CD4-positive, alpha-beta T cell (primary cell): ENCODE results near the gene ZHX3. TPM values are rescaled to one million over a fixed set of nuclear protein-coding genes. Genes with fewer than 3 reads are reported as not detected.

Experiments used
- ATAC-seq: fragments of 200-7000 bp; cut with Tn5 transposase; one replicate; pipeline ENCODE4 v1.10.0; 2022; ENCODE audit warnings: mild to moderate bottlenecking; ENCODE audit not compliant: poor library complexity
- CTCF ChIA-PET: fragments of 350-600 bp; sonication (Branson Sonifier 250); formaldehyde crosslinking; loops from one replicate; lab custom pipeline; 2021; ENCODE audit warnings: antibody characterized with exemption, inconsistent platforms; lab: Charles Lee
- POLR2A ChIA-PET: fragments of 350-600 bp; sonication (Branson Sonifier 250); formaldehyde crosslinking; loops from one replicate; lab custom pipeline; 2021; ENCODE audit warnings: antibody characterized with exemption, inconsistent platforms; lab: Charles Lee
- DNase-seq, 14 experiments: peaks; one replicate each; pipeline ENCODE4 v3.0.0-alpha.2; 2013 to 2020; ENCODE audit warnings: mixed read lengths in 2 of 14
- H3K27ac ChIP-seq, 2 donors: one replicate each; pipeline versions ENCODE4 v1.5.1 to v1.7.0; 2013; ENCODE audit warnings: low read length in 2 of 2, low read depth in 1 of 2, mild to moderate bottlenecking in 1 of 2
- H3K27me3 ChIP-seq, 2 experiments: 1 replicate in 1 of 2; 2 replicates in 1 of 2; pipeline versions ENCODE4 v1.6.1 to v1.7.0; 2013; ENCODE audit warnings: low read length in 2 of 2, control low read depth in 1 of 2, mild to moderate bottlenecking in 1 of 2, moderate library complexity in 1 of 2; ENCODE audit not compliant: insufficient read depth in 2 of 2, control insufficient read depth in 1 of 2
- H3K36me3 ChIP-seq: one replicate; pipeline ENCODE4 v1.6.1; 2013; ENCODE audit warnings: low read length, control low read depth; ENCODE audit not compliant: insufficient read depth
- H3K4me1 ChIP-seq: one replicate; pipeline ENCODE4 v1.6.1; 2013; ENCODE audit warnings: low read length, control low read depth; ENCODE audit not compliant: insufficient read depth
- H3K4me3 ChIP-seq: one replicate; pipeline ENCODE4 v1.5.1; 2013; ENCODE audit warnings: mild to moderate bottlenecking, low read length, moderate library complexity
- H3K9me3 ChIP-seq, 2 experiments: 1 replicate in 1 of 2; 2 replicates in 1 of 2; pipeline versions ENCODE4 v1.6.1 to v1.7.0; 2013; ENCODE audit warnings: low read length in 2 of 2, mild to moderate bottlenecking in 2 of 2, control low read depth in 1 of 2, moderate library complexity in 1 of 2; ENCODE audit not compliant: control insufficient read depth in 1 of 2, insufficient read depth in 1 of 2
- H3K27ac Mint-ChIP-seq: one replicate; pipeline ENCODE4 v1.8.0; 2020; ENCODE audit warnings: mixed read lengths
- H3K27me3 Mint-ChIP-seq: one replicate; pipeline ENCODE4 v1.8.0; 2021; ENCODE audit warnings: mixed read lengths
- H3K36me3 Mint-ChIP-seq: one replicate; pipeline ENCODE4 v1.8.0; 2021; ENCODE audit warnings: low read depth, mixed read lengths
- H3K4me1 Mint-ChIP-seq: one replicate; pipeline ENCODE4 v1.8.0; 2021; ENCODE audit warnings: low read depth, mixed read lengths
- H3K4me3 Mint-ChIP-seq: one replicate; pipeline ENCODE4 v1.8.0; 2020; ENCODE audit warnings: mild to moderate bottlenecking, mixed read lengths
- H3K9me3 Mint-ChIP-seq: one replicate; pipeline ENCODE4 v1.8.0; 2020; ENCODE audit warnings: mixed read lengths
- intact Hi-C, 2 experiments: fragments of 100-400 bp; cut with DNase I in 1 of 2; cut with micrococcal nuclease in 1 of 2; formaldehyde crosslinking; loops; one replicate each; pipeline versions ENCODE4 v1.15.1 to v1.9.0; 2023 to 2025; cut with DNase I, micrococcal nuclease
- microRNA-seq: library from miRNA; unstranded; fragments of <30 nt; microRNA quantifications from one replicate; pipeline ENCODE4 v1.2.0, GENCODE V29; 2021; ENCODE audit warnings: borderline microRNAs expressed, borderline replicate concordance
- total RNA-seq, 174 experiments: library from RNA in 2 of 174; stranded (reverse) in 2 of 174; gene quantifications; one replicate each; pipeline ENCODE4 v1.2.3 and lab custom pipeline; 2021 to 2026
- TF ChIP-seq, protein P1 (sequence below): fragments of 200-600 bp; IDR thresholded peaks from one replicate; pipeline ENCODE4 v1.8.0; 2022; ENCODE audit warnings: antibody characterized with exemption, mild to moderate bottlenecking

Gene ZHX3
- total RNA-seq, 2 experiments from 2014 or later = 6.6 to 7.6 TPM

DNA sequence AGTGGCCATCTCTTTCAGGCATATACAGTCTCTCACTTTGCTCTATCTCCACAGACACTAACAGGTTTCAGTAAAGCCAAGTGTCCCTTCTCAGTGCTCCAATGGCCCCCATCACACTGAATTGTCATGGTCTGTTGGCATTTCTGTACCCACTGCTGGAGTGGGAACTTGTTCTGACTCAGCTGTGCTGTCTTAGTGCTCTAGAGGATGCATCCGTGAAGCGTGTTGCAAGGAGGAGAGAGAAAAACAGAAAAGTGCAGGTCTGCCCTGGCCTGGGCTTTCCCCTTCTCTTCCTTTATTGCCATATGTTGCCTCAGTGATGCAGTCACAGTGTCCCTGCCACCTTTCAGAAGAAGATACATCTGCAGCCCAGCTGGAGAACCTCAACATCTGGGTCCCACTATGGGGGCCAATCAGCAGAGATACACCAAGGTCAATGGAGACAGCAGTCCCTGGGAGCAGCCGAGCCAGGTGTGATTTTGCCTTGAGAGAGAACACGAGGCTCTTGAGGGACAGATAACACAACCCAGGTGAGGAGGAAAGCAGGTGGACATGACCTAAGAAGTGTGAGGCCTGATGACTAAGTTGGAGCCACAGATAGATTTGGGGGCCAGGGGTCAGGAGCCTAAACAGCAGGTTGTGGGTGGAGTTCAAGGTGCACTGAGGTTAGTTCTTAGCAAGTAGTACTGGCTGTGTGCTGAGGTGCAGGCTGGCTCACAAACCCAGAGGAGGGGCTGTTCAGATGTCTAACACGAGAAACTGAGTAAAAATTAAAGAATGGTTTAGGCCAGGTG lies 185.7 kb downstream of the ZHX3 start:
- no peak for ATAC-seq
- intact Hi-C loops = loop anchor here in 1 of 2 experiments (10.0 kb wide), 1 partner anchor 563 kb away; no protein-coding TSS in a partner anchor
- no peak overlapping the region for H3K4me3 Mint-ChIP-seq
- Histone ChIP-seq H3K27ac (no peak overlapping the region), H3K27me3 (no peaks in the 10 kb centered on the region), H3K4me3 (no peak overlapping the region), H3K9me3 (no peaks in the 10 kb centered on the region), H3K36me3 (no peaks in the 10 kb centered on the region), H3K4me1 (peaks cover 29% of the 10 kb centered on the region)
- H3K9me3 Mint-ChIP-seq = no peaks in the 10 kb centered on the region
- peaks cover 10% of the 10 kb centered on the region for H3K36me3 Mint-ChIP-seq
- TF ChIP-seq, protein P1, sequence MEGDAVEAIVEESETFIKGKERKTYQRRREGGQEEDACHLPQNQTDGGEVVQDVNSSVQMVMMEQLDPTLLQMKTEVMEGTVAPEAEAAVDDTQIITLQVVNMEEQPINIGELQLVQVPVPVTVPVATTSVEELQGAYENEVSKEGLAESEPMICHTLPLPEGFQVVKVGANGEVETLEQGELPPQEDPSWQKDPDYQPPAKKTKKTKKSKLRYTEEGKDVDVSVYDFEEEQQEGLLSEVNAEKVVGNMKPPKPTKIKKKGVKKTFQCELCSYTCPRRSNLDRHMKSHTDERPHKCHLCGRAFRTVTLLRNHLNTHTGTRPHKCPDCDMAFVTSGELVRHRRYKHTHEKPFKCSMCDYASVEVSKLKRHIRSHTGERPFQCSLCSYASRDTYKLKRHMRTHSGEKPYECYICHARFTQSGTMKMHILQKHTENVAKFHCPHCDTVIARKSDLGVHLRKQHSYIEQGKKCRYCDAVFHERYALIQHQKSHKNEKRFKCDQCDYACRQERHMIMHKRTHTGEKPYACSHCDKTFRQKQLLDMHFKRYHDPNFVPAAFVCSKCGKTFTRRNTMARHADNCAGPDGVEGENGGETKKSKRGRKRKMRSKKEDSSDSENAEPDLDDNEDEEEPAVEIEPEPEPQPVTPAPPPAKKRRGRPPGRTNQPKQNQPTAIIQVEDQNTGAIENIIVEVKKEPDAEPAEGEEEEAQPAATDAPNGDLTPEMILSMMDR = no peak
- no peak for DNase-seq
- CTCF ChIA-PET = interaction anchor here (0.7 to 5.5 kb wide), 2 partner anchors 41 to 189 kb away, joined by 3 to 34 read pairs; no protein-coding TSS in a partner anchor
- peaks cover 32% of the 10 kb centered on the region for H3K4me1 Mint-ChIP-seq
- no peaks in the 10 kb centered on the region for H3K27me3 Mint-ChIP-seq
- POLR2A ChIA-PET = no interaction called here
- H3K27ac Mint-ChIP-seq = peak overlapping the region; percentile 36

Small RNA genes within 50 kb of the gene (microRNA-seq; reads per million reads assigned to microRNA genes)
- gene MIR6871 = not detected

Other genes starting within 250 kb of the ZHX3 start
- gene PLCG1, start 180.2 kb downstream of the ZHX3 start, total RNA-seq = 100 to 1,000 TPM; 387 to 404 TPM
- gene LPIN3, start 23.1 kb upstream of the ZHX3 start, total RNA-seq = 1 to 10 TPM; 1.9 to 2.4 TPM
- under 1 TPM; 0.11 to 0.22 TPM for gene EMILIN3, start 49.1 kb upstream of the ZHX3 start, total RNA-seq